ENCODE measurements around the gene RAB6B.

Gene RAB6B

DNA sequence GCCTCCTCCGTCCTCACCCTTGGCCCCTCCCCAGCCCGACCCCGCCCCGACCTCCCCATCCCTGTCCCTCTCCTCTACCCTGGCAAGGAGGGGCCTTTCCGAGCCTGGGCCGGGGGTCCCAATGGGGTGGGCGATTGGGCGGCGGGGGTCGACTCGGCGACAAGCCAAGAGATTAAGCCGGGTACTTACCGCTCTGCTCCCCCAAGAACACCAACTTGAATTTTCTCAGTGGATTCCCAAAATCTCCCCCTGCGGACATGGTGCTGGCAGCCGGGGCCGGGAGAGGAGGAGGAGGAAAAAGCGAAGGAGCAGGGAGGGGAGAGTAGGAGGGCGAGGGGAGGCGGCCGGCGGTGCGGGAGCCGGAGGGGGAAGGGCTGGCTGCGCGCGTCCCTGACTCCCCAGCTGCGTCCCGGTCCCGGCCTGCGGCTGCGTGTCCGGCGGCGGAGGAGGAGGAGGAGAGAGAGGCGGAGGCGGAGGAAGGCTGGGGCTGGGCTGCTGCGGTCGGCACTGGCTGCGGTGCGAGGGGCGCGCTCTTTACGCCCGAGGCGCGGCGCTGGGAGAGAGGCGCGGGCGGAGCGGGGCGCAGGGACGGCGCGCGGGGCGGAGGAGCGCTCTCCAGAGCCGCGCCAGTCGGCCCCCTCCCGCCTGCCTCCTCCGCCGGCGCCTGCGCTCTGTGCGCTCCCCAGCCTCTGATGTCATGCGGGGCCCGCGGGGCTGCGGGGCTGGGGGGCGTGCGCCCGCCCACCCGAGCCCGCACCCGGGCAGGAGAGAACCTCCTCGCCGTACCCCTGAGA is at the start of gene RAB6B:
Gene RAB6B, minus strand, starts transcription at position 675 of the 794 bp plus-strand sequence. Its CDS starts 416 bp downstream, at position 259.
- Histone ChIP-seq H3K36me3 (ENCODE audit: control insufficient read depth, insufficient read depth, low read length) (no peaks in the 10 kb centered on the region), H3K4me1 (ENCODE audit: control insufficient read depth, insufficient read depth, low read length) (no peaks in the 10 kb centered on the region), H3K27ac (ENCODE audit: low read depth, low read length) (no peak within 1 kb of the TSS), H3K27me3 (ENCODE audit: control insufficient read depth, insufficient read depth, low read length) (no peaks in the 10 kb centered on the region), H3K9ac (ENCODE audit: low read length) (peak within 1 kb of the TSS; percentile 53), H3K4me3 (ENCODE audit: low read length) (peak within 1 kb of the TSS; percentile 69)

DNA sequence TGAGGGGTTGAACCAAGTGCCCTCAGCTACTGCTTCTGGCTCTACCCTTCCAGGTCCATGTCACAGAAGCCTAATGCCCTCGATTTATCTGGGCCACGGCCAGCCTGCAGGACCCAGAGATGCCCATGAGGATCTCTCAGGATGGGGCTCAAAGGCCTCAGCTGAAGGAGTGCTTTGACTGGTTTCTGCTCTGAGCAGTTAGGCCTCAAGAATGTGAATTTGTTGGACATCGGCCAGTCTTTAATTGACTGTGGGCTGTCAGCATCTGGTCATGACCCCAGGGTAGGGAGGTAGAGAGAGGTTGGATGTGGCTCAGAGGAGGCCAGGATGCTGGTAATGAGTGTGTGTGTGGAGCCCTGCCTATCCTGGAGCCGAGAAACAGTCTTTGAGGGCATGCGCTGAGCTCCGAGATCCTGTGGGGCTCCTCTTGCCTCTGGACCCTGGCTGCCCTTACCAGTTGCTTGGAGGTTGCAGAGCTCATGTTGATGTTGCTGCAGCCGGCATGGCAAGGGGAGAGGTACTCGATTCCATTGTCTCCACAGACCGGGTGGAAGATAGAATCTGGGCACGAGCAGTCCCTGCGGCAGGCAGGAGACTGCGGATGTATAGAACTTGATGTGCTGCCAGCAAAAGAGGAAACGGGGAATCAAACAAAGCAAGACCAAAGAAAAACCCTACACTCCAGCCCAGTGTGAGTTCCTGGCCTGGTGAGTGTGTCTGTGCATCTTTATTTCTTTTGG is 49.1 kb upstream of the RAB6B start:
- Histone ChIP-seq H3K4me1 (ENCODE audit: control insufficient read depth, insufficient read depth, low read length) (no peaks in the 10 kb centered on the region), H3K36me3 (ENCODE audit: control insufficient read depth, insufficient read depth, low read length) (no peaks in the 10 kb centered on the region), H3K9ac (ENCODE audit: low read length) (no peak overlapping the region), H3K4me3 (ENCODE audit: low read length) (no peak overlapping the region), H3K27ac (ENCODE audit: low read depth, low read length) (no peak overlapping the region), H3K27me3 (ENCODE audit: control insufficient read depth, insufficient read depth, low read length) (no peaks in the 10 kb centered on the region)

DNA sequence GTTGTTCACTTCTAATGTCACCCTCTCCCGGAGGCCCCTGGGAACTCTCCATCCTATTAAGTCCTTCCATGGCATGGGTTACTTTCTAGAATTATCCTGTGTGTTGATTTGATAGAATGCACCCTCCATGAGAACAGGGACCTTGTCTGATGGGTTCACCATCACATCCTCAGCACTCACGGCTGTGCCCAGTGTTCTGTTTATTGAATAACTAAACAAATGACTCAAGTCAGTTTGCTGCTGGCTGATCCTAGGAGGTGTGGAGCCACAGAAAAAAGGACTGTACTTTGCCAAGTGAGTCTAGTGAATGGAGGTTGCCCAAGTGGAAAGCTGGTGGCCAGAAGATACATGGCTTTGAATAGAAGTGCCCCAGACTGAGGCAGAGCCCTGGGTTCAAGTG is 48.5 kb upstream of the RAB6B start:
- no peak overlapping the region for H3K4me3 ChIP-seq (ENCODE audit: low read length)
- H3K36me3 ChIP-seq (ENCODE audit: control insufficient read depth, insufficient read depth, low read length) = no peaks in the 10 kb centered on the region
- no peaks in the 10 kb centered on the region for H3K4me1 ChIP-seq (ENCODE audit: control insufficient read depth, insufficient read depth, low read length)
- no peak overlapping the region for H3K27ac ChIP-seq (ENCODE audit: low read depth, low read length)
- H3K27me3 ChIP-seq (ENCODE audit: control insufficient read depth, insufficient read depth, low read length) = no peaks in the 10 kb centered on the region
- no peak overlapping the region for H3K9ac ChIP-seq (ENCODE audit: low read length)

DNA sequence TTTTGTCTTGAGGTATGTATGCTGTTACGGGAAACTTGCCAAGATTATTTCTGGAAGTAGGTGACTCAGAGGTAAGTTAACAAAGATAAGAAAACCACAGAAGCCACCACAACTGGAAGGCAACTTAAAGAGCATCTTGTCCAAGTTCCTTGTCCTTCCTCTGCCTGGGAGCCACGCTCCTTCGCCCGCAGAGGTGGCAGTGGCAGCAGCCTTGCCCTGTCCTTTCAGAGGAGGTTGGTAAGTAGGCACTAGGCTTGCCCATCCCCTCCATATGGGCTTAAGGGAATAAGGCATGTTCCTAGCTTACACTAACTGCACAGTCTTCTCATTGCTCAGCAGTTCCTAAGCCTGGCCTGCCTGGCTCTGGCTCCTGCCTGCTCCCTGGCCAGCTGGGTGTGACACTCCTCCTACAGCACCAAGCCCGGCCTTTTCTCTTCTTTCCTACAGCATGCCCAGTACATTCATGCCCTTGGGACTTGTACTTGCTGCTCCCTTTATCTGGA is 48.0 kb upstream of the RAB6B start:
- no peaks in the 10 kb centered on the region for H3K36me3 ChIP-seq (ENCODE audit: control insufficient read depth, insufficient read depth, low read length)
- no peaks in the 10 kb centered on the region for H3K4me1 ChIP-seq (ENCODE audit: control insufficient read depth, insufficient read depth, low read length)
- H3K4me3 ChIP-seq (ENCODE audit: low read length) = no peak overlapping the region
- no peak overlapping the region for H3K27ac ChIP-seq (ENCODE audit: low read depth, low read length)
- no peaks in the 10 kb centered on the region for H3K27me3 ChIP-seq (ENCODE audit: control insufficient read depth, insufficient read depth, low read length)
- no peak overlapping the region for H3K9ac ChIP-seq (ENCODE audit: low read length)

DNA sequence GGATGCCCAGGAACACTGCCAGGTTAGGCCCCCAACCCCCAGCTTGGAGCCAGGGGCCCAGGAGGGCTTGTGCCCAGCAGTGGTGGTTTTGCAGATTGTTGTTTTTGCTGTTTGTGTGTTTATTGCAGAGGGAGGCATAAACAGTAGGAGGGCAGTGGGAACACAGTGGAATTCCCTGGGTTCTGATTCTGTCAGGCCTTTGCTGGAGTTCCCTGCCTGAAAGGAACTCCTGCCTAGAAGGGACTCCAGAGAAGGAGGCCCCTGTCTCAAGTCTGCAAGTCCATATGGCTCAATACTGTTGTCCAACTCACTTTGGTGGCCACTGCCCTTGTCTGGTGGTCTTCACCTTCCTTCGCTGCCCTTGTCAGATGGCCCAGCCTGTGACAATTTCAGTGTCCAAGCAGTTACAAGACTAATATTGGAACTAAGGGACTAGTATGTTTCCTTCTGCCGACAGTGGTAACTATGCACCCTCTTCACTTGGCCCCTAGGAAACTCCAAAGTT is 47.4 kb upstream of the RAB6B start:
- Histone ChIP-seq H3K4me1 (ENCODE audit: control insufficient read depth, insufficient read depth, low read length) (no peaks in the 10 kb centered on the region), H3K27ac (ENCODE audit: low read depth, low read length) (no peak overlapping the region)

DNA sequence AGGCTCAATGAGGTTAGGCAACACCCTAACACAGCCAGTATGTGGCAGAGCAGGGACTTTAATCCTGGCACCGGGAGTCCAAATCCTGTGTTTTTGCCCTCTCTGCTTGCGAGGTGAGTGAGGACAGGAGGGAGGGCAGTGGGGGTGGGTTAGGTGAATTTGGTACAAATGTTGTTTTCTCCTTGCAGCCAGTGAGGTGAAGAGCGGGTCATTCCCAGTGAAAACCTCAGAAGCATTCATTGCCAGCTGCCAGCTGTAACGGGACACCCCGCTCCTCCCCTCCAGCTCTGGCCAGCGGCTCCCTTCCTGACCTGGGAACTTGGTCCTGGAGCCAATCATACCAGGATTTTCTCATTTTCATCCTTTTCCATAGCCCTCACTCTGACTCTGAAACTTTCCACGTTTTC is 45.7 kb upstream of the RAB6B start:
- Histone ChIP-seq H3K36me3 (ENCODE audit: control insufficient read depth, insufficient read depth, low read length) (no peaks in the 10 kb centered on the region), H3K9ac (ENCODE audit: low read length) (no peak overlapping the region), H3K4me1 (ENCODE audit: control insufficient read depth, insufficient read depth, low read length) (no peaks in the 10 kb centered on the region), H3K27me3 (ENCODE audit: control insufficient read depth, insufficient read depth, low read length) (no peaks in the 10 kb centered on the region), H3K4me3 (ENCODE audit: low read length) (no peak overlapping the region), H3K27ac (ENCODE audit: low read depth, low read length) (no peak overlapping the region)

More for the DNA sequence above, 47.4 kb upstream of the RAB6B start:
- no peak overlapping the region for H3K4me3 ChIP-seq (ENCODE audit: low read length)
- no peaks in the 10 kb centered on the region for H3K27me3 ChIP-seq (ENCODE audit: control insufficient read depth, insufficient read depth, low read length)
- no peaks in the 10 kb centered on the region for H3K36me3 ChIP-seq (ENCODE audit: control insufficient read depth, insufficient read depth, low read length)
- H3K9ac ChIP-seq (ENCODE audit: low read length) = no peak overlapping the region

DNA sequence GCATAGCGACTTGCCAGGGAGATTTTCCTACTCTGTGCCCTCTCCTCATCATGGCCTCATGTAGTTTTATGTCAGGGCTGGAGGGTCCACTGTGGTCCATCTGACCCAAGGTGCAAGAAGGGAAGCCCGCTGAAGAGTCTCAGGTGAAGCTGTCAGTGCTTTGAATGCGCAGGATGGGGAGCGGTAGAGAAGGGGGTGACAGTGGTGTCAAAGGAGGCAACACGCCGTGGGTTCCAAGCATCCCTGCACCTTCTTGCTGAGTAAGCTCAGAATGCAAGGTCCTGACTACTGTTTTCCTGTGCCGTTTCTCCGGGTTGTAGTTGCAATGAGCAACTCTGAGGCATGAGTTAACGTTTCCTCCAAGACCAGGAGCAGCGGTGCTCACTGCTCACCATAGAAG is 44.9 kb upstream of the RAB6B start:
- H3K4me3 ChIP-seq (ENCODE audit: low read length) = no peak overlapping the region
- no peak overlapping the region for H3K9ac ChIP-seq (ENCODE audit: low read length)
- H3K36me3 ChIP-seq (ENCODE audit: control insufficient read depth, insufficient read depth, low read length) = no peaks in the 10 kb centered on the region
- no peaks in the 10 kb centered on the region for H3K4me1 ChIP-seq (ENCODE audit: control insufficient read depth, insufficient read depth, low read length)
- H3K27ac ChIP-seq (ENCODE audit: low read depth, low read length) = no peak overlapping the region
- H3K27me3 ChIP-seq (ENCODE audit: control insufficient read depth, insufficient read depth, low read length) = no peaks in the 10 kb centered on the region

DNA sequence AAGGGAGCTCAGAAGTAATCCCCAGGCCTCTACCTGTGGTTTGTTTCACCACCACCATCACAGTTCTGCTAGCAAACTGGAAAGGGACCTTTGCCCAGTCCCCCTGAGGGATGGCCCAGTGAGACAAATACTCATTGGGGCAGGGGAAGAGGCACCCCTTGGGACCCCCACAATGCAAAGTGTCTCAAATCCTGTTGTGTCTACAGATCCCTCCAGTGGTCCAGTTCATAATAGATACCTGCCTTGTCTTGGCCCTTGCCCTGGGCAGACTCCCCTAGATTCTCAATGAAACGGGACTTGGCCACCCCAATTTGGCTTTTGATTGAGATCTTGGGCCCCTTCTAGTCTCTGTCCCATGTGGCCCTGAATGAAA is 43.8 kb upstream of the RAB6B start:
- Histone ChIP-seq H3K27ac (ENCODE audit: low read depth, low read length) (no peak overlapping the region), H3K27me3 (ENCODE audit: control insufficient read depth, insufficient read depth, low read length) (no peaks in the 10 kb centered on the region), H3K9ac (ENCODE audit: low read length) (no peak overlapping the region), H3K4me1 (ENCODE audit: control insufficient read depth, insufficient read depth, low read length) (no peaks in the 10 kb centered on the region), H3K4me3 (ENCODE audit: low read length) (no peak overlapping the region), H3K36me3 (ENCODE audit: control insufficient read depth, insufficient read depth, low read length) (no peaks in the 10 kb centered on the region)

DNA sequence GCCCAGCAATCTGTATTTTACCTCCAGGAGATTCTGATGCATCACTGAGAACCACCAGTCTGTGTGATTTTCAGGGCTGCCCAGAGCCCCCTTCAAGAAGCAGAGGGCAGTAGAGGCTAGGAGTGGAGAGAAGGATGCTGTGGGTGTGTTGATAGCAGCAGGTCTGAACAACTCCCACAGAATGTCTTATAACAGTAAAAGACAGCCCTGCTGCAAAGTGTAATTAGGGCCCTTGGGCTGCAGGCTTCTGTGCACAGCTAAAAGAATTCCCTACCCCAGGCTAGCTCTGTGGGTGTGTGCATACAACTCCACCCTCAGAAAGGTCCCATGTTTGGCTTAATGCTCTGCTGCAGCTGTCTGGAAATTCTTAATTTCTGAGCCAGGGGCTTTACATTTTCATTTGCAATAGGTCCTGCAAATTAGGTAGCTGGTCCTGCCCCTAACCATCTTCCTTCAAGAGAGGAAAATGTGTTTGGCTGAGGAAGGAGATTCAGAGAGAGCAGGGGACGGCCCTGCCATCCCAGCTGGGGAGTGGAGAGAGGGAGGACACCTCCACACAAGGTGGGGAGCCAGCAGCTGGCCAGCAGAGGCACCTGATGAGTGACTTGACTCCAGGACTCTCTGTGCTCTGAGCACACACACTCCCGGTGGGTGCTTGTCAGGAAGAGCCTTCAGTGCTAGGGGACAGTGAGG is 43.2 kb upstream of the RAB6B start:
- no peaks in the 10 kb centered on the region for H3K36me3 ChIP-seq (ENCODE audit: control insufficient read depth, insufficient read depth, low read length)
- no peak overlapping the region for H3K4me3 ChIP-seq (ENCODE audit: low read length)
- no peak overlapping the region for H3K27ac ChIP-seq (ENCODE audit: low read depth, low read length)
- H3K9ac ChIP-seq (ENCODE audit: low read length) = no peak overlapping the region
- no peaks in the 10 kb centered on the region for H3K4me1 ChIP-seq (ENCODE audit: control insufficient read depth, insufficient read depth, low read length)
- no peaks in the 10 kb centered on the region for H3K27me3 ChIP-seq (ENCODE audit: control insufficient read depth, insufficient read depth, low read length)

DNA sequence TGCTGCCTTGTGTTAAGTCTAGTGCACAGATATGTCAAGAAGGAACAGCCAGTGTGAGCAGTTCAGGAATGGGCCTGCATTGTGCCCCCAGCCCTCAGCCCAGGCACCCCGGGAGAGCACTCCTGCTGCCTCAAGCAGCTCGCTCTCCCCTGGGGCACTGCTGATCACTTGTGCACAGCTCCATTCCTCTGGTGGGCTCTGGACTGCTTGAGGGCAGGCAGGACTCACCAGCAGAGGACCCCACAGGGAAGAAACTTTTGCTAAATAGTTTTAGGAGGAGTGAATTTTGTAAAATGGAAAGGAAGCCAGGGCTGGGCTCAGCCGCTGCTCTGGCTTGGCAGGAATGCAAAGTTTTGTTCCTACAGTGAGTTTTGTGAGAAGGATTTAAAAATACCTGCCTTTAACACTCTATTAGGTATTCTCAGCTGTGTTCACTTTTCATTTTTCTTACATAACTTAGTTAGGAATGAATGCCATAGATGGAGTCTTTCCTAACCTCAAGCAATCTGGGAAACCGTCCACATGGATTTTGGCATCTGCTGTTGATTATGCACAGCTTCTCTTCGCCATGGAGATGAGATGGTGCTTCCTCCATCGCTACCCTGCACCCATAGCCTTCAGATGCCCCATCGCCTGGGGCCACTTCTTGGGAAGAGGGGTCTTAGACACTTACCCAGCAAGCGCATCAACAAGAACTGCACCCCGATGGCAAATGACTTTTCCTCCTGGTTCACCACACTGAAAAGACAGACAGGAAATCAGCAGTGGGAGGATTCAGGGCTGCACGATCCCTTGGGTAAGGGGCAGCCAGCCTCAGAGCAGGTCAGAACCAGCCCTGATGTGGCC is 42.3 kb upstream of the RAB6B start:
- Histone ChIP-seq H3K27me3 (ENCODE audit: control insufficient read depth, insufficient read depth, low read length) (no peaks in the 10 kb centered on the region), H3K9ac (ENCODE audit: low read length) (no peak overlapping the region), H3K27ac (ENCODE audit: low read depth, low read length) (no peak overlapping the region), H3K36me3 (ENCODE audit: control insufficient read depth, insufficient read depth, low read length) (no peaks in the 10 kb centered on the region), H3K4me1 (ENCODE audit: control insufficient read depth, insufficient read depth, low read length) (no peaks in the 10 kb centered on the region), H3K4me3 (ENCODE audit: low read length) (no peak overlapping the region)

DNA sequence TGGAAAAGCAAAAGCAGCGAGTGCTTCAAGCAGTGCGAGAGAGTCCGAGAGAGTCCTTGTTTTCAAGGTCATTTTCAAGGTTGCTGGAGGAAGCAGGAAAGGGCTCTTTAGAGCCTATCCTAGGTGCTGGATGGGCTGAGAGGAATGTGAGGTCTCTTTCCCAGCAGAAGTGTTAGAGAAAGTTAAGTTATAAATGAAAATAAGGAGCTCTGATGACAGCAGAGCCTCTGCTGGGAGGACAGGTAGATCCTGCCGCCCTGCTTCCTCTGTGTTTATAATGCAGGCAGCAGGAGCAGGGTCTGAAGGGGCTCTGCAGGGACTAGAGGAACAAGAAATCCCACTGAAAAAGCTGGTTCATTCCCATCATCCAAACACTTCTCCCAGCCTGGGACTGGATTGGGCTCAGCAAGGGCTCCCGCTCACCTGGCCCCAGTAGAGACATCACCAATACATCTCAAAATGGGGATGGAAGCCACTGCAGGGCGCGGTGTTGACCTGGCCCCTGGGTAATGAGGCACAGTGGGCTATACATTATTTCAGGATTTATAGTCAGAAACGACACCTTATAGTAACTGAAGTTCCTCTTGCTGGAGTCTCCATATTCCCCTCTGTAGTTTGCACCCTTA is 41.5 kb upstream of the RAB6B start:
- Histone ChIP-seq H3K36me3 (ENCODE audit: control insufficient read depth, insufficient read depth, low read length) (no peaks in the 10 kb centered on the region), H3K4me1 (ENCODE audit: control insufficient read depth, insufficient read depth, low read length) (no peaks in the 10 kb centered on the region), H3K27me3 (ENCODE audit: control insufficient read depth, insufficient read depth, low read length) (no peaks in the 10 kb centered on the region), H3K27ac (ENCODE audit: low read depth, low read length) (no peak overlapping the region), H3K9ac (ENCODE audit: low read length) (no peak overlapping the region), H3K4me3 (ENCODE audit: low read length) (no peak overlapping the region)
